NCI-H2029 treated with DMSO at 0.1 percent for 48 hours (cell line): ENCODE measurements around the gene POU3F2.

Experiments
- DNase-seq: peaks from one replicate; lab custom pipeline; 2025; lab: John Stamatoyannopoulos, UW

The POU3F2 gene

DNA sequence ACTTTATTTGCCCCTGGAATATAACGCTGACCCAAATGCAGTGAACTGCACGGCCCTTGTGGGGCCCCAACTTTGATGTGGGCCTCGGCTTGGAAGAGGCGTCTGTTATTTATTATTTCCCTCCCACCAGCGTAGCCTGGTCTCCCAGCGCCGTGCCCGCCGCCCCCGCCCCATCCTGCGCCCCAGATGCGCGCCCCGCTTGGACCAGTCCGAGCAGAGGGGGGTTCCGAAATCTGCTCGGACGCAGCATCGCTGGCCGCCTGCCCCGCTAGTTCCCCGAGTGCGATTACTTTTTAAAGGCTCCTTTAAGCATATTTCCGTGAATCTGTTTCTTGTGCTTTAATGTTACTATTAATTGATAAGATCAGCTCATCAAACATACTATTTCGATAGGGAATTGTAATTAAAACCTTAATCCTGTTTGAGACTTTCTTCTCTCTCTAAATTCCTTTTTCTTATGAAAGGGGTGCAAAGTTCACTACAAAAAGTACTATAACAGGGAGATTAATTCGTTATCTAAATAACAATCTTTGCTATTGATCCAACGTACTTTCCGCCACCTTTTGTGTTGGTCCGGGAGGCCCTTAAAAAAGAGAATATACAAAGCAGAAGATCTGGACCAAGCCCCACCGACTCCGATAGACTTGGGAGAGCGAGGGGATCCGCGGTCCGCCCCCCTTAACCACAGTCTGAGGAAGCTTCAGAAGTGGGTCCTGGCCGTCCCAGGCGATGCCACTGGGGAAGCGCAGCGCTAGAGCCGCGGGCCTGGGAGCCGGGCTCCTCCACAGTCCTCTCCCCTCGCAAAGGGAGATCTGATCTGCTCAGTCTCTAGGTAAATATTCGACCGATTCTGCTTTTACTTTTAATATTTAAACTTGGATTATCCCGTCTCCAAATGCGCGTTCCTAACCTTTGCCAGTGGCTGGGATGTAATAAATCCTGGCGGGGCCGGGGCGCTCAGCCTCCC lies 10.2 kb downstream of the POU3F2 start:
- DNase-seq = no peak

DNA sequence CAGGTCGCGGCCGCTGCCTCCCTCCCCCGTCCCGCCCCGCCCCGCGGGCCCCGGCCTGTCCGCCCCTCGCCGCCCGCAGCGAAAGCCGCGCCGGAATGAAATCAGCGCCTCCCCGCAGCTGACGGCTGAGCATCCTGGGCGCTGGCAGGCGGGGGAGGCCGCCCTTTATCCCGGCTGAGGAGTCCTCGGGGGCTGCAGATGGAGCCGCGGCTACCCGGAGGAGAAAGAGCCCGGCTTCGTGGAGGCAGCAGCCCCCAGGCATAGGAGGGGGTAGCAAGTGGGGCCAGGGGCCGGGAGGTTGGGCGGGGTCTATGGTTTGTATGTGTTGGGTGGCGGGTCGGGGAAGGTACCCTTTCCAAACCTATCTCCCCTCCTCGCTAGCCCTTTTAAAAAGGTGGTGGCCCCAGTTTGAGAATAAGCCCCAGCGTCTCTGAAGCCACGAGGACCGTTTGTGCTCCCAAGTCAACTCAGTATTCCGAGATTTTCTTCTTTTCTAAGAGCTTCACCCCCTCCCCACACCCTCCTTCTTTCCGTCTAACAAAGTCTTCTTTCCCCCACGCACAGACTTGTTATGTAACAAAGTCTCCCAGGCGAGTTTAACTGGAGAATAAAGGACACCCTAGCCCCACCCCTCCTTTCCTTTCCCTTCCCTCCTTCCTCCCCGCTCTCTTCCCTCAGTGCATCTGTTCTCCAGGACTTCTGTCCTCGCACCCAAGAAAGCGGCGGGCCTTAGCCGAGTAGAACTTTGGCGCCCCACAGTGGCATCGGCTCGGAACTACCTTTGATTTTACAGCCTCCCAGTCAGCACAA lies 11.0 kb downstream of the POU3F2 start:
- peak; percentile 92 for DNase-seq

DNA sequence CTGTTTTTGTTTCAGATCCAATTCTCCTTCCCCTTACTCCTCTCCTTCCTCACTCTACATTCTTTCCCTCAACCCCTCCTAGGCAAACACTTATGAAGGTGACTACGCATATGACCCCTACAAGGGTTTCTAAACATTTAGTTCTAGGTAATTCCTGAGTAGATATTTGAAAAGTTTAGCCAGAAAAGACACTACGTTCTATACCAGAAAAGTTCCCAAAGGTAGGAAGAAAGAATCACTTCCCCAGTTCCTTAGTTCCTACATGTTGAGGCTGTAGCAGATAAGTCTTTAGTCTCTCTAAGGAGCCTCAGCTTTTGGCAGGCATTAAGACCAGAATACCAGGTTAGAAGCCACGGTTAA lies 11.6 kb downstream of the POU3F2 start:
- no peak for DNase-seq

DNA sequence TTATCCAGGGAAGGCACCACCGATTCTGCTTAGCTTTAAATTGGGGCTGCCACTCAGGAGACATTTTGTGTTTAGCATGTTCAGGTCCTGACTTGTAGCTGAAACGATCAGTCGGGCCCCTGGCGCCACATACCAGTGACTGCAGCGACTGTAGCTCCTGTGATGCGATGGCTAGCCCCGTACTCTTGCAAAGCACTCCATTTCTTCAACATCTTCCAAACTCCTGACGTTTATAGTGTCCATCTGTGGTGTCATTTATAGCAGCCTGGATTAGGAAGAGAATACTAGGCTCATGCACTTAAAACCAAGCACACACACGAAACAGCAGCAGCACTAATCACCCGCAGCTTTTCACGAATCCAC lies 13.0 kb downstream of the POU3F2 start:
- no peak for DNase-seq

DNA sequence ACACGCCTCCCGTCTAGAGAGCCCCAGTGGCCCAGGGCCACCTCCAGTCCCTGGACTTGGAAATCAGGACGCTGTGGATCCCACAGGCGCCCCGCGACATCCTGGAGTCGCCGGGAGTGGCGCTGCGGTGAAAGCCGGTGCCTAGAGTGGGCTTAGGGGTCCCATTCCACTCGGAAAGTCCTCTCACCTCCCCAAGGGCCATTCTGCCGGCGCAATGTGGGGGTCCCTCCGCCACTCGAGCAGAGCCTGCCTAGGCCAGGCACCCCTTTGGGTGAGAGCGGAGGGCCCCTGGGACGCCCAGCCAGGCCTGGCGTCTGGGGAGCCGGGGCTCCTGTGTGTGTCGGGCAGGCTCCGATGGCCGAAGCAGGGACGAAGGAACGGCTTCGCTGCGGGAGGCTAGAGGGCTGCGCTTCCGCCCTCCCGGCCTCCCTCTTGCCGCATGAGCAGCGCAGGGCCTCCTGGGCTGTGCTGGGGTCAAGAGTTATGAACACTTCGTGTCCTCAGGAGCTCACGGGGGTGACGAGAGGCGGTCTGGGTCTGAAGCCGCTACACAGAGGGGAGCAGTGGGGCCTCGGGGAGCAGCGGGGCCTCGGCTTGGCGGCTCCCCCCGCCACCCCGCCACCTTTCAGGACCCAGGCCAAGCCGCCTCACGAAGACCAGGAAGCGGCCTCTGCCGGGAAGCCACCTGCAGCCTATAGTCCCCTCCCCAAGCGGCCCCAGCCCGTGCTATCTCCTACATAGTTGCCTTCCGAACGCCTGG lies 13.6 kb downstream of the POU3F2 start:
- no peak for DNase-seq

DNA sequence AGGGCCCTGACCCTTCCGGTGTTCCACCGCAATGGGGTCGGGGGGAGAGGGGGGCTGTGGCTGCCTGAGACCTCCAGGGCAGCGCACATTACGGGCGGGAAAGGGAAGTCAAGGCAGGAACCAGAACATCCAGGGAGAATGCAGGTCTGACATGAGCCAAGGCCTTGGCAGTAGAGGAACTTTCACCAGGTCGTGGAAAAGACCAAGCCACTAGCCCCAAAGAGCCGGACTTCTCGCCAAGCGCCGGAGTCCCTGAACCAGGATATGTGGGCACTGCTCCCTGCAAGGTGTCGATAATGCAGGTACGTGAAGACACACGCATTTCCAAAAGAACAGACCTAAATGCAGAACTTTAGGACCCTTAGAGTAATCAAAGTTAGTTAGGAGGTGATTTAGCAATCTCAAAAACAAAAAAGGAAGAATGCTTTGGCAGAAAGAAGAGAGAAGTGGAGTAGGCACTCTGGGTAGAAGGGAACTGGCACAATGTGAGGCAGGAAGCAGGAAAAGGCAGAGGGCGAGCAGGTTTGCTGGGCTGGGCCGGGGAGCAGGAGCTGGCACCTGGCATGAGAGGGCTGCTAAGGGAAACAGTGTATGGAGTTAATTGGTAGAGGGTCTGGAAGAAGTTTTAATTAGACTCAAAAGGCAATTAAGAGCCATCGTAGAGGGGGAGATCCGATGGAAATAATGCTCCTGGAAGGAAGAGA lies 14.3 kb downstream of the POU3F2 start:
- DNase-seq = no peak

DNA sequence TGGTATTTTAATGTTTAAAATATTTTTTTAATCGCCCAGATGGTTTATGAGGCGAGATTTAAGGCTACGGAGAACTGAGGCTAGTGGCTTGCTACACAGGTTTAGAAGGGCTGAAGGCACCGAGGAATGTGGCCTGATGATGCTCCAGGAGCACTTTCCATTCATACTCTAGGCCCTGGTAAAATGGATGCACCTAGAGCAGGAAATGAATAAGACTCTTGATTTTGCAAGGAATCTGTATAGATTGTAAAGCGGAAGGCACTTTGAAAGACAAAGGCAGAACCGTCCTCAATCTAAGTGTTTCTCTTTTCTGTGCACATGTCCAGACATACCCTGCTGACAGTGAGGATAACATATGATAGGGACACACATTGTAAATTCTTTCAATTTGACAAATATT lies 30.1 kb downstream of the POU3F2 start:
- no peak for DNase-seq

DNA sequence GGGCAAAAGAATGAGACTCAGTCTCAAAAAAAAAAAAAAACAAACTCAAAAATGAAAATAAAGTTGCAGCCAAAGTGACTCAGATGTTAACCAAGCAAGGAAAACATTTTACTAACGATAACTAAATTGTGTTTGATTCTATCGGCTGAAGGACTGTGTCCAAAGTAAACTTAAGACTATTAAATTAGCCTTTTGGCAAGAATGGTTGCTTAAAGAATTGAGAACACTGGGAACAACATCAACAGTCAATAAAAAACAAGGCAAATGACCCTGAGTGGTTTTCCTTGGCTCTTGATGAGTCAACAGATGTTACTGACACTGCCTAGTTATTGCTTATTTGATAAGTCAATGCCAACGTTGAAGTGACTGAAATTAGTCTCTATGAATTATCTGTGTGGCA lies 36.7 kb downstream of the POU3F2 start:
- DNase-seq = peak; percentile 77

DNA sequence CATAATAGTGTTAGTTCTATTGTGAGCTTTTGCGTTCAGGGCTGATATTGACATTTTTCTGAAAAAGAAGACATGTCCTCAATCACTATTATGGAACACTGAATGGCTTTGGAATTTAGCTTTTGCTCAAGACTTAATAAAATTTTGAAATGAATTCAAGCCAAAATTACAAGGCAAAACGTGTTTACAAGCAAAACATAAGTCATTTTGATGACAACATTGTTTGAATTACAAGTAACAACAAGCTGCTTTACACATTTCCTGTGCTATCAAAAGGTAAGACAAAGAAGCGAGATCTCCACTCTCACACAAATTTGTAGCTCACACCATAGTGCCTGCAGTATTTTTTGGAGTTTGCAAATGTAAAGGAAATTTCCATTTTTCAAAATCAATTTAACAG lies 37.4 kb downstream of the POU3F2 start:
- no peak for DNase-seq

DNA sequence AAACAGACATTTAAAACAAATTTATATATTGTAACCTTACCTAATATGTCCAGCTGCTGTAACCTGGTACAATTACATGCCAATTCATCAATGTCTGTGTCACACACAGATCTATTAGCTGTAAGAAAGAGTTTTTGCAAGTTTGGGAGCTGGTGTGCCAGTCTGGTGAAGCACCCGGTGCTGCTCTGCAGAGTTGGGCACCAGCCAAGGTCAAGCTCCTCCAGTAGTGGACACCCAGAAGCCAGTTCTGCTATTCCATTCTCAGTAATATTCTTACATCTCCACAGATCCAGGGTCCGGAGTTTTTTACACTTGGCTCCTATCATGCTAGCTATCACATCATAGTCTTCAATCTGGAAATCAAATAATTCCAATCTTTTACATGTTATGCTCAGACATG lies 41.0 kb downstream of the POU3F2 start:
- no peak for DNase-seq

DNA sequence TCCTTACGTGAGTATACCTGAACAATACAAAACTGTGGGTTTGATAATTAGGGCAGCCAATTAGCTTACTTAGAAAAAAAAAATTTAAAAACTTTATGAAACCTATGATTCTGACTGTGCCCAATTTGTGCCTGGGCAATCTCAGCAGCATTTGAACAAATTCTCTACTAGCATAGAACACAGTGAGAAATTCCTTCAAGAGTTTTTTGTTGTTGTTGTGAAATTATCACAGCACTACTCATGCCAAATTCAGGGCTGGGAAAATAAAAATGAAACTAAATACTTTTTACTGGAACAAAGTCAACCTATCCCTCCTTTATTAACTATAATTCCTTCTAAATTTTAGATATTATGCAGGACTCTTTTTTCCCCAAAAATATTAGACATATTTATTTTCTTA lies 42.9 kb downstream of the POU3F2 start:
- DNase-seq = no peak

DNA sequence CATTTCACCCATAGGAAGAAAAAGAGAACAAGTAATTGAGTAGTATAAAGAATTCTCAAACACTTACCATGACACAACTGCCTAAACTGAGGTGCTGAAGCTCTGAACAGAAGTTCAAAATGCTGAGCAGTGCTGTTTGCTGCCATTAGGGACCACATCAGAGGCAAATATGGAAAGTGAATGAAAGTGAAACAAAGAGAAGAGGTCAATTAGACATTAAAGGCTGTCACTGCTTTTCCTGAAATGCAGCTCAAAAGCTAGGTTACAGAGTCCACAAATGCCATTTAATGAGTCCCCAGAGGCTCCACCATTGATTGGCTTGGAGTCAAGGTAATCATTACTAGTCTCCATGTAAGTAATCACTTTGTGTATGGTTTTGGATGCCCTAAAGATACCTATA lies 46.1 kb downstream of the POU3F2 start:
- no peak for DNase-seq

DNA sequence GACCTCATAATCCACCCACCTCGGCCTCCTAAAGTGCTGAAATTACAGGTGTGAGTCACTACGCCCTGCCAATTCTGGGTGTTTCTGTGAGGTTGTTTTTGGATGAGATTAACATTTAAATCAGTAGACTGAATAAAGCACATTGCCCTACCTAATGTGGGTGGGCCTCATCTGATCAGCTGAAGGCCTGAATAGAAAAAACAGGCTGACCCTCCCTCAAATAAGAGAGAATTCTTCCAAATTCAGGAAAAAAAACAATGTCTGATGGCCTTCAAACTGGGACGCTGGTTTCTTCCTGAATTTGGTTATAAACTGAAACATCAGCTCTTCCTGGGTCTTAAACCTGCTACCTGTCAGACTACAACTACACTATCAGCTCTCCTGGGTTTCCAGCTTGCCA lies 51.0 kb downstream of the POU3F2 start:
- no peak for DNase-seq

DNA sequence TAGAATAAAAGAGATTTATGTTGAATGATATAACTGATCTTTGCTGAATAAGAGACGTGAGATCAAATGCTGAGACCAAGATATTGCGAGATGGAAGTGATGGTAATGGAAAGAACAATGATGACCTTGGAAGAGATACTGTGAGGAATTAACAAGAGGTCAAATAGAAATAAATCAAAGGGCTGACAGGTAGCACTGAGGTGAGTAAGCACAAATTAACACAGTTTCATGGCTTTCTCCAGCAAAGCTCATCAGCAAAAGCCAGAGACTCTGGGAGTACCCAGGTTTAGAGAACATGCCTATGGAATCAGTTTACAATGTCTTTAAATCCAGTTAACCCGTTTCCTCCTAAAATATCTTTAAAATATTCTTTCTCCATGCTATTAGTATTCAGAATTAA lies 53.3 kb downstream of the POU3F2 start:
- DNase-seq = no peak
